NCI-H187 treated with DMSO at 0.1 percent for 48 hours (cell line): ENCODE results near the gene EXOC3L1.

ENCODE experiments used
- DNase-seq: peaks from one replicate; lab custom pipeline; 2025; lab: John Stamatoyannopoulos, UW

The EXOC3L1 gene

DNA sequence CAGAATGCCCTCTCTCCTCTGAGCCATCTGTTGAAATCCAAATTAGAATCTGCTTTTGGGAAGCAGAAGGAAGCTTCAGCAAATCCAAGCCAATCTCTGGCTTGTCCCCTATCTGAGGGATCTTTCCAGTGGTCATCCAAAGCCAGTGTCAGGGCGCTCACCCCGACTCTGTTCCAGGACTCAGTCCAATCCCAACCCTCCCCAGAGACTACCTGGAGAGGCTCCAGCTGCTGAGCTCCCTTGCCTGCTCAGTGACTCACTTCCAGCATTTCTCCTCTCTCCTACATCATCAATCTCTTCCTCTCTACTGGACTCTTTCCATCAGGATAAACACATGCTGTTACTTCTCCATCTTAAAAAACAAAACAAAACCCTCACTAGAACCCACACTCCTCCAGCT, 8.6 kb downstream of the EXOC3L1 start:
- no peak for DNase-seq

DNA sequence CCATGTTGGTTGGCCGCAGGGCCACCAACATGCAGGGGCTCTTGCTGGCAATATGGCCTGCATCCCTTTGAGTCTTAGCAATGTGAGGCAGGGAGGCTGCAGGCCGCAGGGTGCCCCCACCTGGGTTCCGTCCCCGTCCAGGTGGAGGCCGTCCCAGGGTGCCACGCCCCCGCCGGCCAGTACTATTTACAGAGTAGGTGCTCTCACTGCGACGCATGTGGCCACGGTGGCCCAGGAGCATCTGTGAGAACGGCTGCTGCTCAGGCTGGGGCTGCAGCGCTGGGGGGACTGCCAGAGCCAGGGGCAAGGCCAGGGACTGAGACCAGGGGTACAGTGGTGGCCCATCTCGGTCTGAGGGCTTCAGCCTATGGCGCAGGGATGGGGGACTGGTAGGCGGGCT, 9.8 kb downstream of the EXOC3L1 start:
- DNase-seq: no peak

- no peak for DNase-seq
Measured at GRCh38 chr16:67179421-67180080, 10.4 kb downstream of the EXOC3L1 start.

GRCh38 chr16:67177743-67178699, 11.9 kb downstream of the EXOC3L1 start:
- DNase-seq: peak; percentile 51

- no peak for DNase-seq
Measured at GRCh38 chr16:67176662-67177061, 13.3 kb downstream of the EXOC3L1 start.

- no peak for DNase-seq
Measured at GRCh38 chr16:67174706-67175231, 15.2 kb downstream of the EXOC3L1 start.

DNA sequence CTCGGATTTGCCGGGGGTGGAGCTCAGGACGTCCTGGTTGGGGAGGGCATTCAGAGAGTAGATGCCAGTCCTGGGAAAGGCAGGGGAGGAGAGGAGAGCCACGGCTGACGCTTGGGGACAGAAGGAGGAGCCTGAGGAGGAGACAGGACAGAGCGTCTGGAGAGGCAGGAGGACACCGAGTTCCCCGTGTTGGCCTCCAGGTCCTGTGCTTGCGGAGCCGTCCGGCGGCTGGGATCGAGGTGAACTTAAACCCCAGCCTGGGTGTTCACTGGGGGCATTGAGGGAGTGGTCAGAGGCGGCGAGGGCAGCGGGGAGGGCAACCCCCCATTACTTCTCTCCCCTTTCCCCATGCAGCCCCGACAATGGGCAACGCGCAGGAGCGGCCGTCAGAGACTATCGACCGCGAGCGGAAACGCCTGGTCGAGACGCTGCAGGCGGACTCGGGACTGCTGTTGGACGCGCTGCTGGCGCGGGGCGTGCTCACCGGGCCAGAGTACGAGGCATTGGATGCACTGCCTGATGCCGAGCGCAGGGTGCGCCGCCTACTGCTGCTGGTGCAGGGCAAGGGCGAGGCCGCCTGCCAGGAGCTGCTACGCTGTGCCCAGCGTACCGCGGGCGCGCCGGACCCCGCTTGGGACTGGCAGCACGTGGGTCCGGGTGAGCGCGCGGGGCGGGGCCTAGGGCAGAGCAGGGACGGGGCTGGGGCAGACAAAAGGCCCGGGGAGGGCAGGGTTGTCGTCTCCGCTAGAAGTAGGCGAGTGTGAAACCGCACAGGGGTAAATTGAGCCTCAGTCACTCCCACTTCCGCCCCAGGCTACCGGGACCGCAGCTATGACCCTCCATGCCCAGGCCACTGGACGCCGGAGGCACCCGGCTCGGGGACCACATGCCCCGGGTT, 15.9 kb downstream of the EXOC3L1 start:
- DNase-seq: no peak

GRCh38 chr16:67173323-67173722, 16.6 kb downstream of the EXOC3L1 start:
- no peak for DNase-seq

DNA sequence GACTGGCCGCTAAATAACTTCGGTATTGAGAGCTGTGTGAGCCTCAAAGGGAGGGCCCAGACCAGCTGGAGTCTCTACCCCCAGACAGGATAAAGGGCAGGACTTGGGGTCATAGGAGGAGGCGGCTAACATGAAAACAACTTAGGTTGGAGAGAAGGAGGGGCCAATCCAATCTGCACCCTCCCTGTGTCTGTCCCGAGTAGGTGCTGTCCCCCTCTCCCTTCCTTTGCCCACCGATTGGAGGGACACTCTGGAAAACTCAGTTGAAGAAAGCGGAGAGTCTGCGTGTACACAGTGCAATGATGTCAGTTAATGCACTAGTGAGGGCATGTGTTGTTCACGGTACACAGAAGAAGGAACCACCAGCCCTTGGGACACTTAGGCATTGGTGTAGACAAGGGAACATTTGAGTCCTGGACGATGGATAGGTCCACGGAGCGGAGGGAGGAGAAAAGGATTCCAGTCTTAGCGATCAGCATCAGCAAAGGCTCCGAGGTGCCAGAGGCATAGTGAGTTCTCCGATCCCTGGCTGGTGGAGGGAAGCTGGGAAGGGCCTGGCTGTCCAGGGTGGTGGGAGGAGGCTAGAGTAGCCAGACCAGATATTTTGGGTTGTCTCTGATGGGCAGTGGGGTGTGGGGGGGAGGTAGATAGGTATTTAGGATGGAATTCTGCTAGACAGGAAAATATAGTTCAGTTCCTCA, 18.8 kb downstream of the EXOC3L1 start:
- no peak for DNase-seq

DNA sequence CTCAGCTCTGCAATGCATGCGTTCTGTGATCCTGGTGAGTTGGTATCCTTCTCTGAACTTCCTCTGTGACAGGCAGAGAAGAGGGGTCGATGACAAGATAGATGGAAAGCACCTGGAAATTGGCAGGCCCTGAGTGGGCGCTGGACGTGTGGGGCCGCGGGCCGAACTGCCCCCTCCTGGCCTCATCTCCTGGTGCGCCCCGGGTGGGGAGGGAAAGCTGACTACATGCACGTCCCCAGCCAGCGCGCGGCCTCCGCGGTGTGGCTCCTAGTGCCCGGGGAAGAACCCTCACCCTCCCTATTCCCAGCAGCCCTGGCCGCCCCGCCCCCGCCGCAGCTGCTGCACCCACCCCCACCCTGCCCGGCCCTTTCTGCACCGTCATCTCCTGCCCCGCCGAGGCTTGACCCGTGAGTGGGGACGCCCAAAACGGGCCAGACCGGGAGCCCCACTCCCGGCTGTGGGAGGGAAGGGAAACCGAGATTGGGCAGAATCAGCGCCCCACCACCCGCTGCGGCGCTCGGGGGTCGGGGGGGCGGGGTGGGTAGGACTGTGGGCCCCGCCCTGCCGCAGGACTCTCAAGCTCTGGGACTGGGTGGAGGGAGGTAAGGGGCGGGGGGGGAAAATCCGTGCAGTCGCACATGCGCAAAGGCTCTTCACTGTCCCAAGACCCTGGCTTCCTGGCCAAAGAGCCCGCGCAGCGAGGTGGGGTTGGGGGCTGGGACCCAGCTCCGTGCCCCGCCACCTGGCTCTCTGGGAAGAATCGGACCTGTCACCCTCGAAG, 19.6 kb downstream of the EXOC3L1 start, which contains the start of gene NOL3:
TSS of gene NOL3 (plus strand) at position 371 of the 781 bp plus-strand sequence.
- no peak for DNase-seq

DNA sequence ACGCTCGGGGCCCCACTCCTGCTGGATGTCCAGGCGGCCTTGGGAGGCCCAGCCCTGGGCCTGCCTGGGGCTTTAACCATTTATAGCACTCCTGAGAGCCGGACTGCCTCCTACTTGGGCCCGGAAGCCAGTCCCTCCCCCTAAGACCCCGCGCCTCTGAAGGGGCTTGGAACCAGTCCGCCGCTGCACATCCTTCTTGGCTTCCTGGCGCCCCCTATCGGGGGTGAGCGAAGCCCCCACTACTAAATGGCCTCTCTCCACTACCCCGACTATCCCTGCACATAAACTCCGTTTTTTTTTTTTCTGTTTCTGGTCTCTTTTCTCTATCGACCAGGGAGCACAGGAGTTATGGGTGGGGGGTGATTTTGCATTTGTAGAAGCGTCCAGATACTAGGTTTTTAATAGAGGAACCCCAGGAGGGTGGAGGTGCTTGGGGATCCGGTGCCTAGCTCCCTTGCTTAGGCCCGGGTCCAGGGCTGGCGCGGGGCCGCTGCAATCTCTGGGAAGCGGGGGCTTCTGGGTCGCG, 20.2 kb downstream of the EXOC3L1 start:
- DNase-seq: no peak

DNA sequence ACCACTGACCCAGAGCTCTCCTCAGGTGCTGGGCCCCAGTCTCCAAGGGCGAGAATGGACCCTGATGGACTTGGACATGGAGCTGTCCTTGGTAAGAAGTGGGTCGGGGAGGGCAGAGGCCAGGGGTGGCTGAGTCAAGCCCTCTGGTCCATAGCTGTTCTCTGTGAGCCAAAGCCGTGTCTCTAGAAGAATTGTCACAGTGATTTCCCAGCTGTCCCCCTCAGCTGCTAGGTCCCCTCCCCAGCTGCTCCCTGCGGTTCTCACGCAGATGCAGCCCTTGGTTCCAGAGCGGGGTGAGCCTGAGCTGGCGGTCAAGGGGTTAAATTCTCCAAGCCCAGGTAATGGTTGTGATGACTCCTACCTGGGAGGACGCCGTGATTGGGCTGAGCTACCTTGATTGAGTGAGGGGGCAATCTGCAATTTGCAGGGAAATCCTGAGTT, 20.9 kb downstream of the EXOC3L1 start:
- no peak for DNase-seq

- DNase-seq: no peak
Measured at GRCh38 chr16:67167588-67167987, 22.3 kb downstream of the EXOC3L1 start.

DNA sequence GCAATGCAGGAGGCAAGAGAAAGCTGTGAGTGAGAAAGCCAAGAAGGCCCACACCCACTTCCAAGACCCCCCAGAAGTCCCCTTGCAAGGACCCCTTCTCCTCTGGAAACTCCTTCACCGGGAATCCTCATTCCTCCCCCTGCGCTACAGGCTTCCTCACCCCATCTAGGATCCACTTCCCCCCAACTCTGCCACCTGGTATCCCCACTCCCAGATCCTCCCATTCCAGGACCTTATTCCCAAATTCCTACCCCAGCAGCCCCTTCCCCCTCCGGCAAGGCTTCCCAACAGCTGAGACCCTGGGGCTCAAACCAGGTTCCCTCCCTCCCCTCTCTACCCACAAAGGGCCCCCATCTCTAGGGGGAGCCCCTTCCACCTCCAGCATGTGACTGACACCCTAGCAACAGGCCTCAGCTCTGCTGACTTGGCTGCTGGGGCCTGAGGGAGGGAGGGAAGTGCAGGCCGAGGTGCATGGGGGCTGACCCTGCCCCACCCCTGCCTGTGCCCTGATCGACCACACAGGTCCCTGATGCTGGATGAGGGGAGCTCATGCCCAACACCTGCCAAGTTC, 23.3 kb downstream of the EXOC3L1 start:
- DNase-seq: no peak

DNA sequence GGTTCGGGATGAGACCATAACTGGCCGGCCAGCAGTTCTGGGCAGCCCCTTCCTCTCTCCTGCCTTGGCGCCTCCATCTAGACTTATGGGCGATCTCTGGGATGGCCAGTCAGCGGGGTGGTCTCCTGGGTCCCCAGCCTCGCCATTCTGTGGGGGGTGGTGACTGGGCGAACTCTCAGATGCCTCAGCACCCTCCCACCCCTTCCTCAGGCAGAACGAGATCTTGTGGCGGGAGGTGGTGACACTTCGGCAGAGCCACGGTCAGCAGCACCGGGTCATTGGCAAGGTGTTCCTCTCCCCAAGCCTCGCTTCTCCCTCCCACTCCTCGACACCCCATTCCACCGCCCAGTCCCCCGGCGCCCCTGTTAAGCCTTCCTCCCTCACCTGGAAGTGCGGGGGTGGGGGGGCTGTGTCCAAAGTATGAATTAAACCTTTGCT, 23.8 kb downstream of the EXOC3L1 start:
- no peak for DNase-seq

GRCh38 chr16:67165121-67166078, 24.5 kb downstream of the EXOC3L1 start:
- DNase-seq: no peak

GRCh38 chr16:67164599-67165061, 25.3 kb downstream of the EXOC3L1 start, which contains the start of gene HSF4:
Gene HSF4 (plus strand): TSS chr16:67164745. CDS start chr16:67164812, 67 bp downstream.
- no peak for DNase-seq

DNA sequence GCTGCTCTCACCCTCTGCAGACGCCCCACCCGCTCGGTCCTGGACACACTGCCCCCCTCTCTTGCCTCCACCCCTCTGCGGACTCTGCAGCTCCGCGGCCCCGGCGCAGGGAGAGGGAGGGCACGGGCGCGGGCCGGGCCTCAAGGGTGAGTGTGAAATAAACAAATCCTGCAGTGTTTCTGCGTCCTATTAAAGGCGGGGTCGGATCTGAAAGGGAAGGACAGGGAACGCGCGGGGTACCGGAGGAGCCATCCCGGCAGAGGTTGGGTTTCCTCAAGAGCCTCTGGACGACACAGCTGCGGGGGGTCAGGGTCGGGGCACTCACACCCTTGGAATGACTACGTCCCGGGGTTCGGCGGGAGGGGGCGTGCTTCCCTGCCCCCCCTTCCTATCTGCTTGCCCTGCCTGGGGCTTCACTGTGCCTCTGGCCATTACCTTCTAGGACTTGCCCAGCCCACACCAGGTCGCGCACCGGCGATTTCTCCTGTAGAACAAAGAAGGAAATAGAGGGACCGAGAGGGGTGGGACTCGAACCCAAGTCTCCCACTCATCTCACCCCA, 25.9 kb downstream of the EXOC3L1 start:
- DNase-seq: no peak
